Endothelial cell of umbilical vein (primary cell): Measurements from ENCODE around the gene ADRA2C. TPM values are rescaled to one million over a fixed set of nuclear protein-coding genes. Genes with fewer than 3 reads are reported as not detected.

Experiments used
- BruUV-seq: library from RNA; stranded (reverse); fragments of 400-500 nt; replicated peaks from 2 replicates; lab custom pipeline; 2021; lab: Mats Ljungman, UMichigan
- CTCF ChIA-PET: fragments of 300-600, 350-600 bp; sonication (Branson Sonifier 250); formaldehyde crosslinking; loops from one replicate; lab custom pipeline; 2021; ENCODE audit warnings: antibody characterized with exemption, inconsistent platforms; lab: Charles Lee
- POLR2A ChIA-PET: fragments of 300-600, 350-600 bp; sonication (Branson Sonifier 250); formaldehyde crosslinking; loops from one replicate; lab custom pipeline; 2021; ENCODE audit warnings: antibody characterized with exemption, inconsistent platforms; lab: Charles Lee
- DNase-seq: peaks from one replicate; pipeline ENCODE4 v3.0.0-alpha.2; 2011; ENCODE audit warnings: low read depth, low spot score
- FAIRE-seq: peaks from 2 replicates; lab custom pipeline; 2011; peaks lifted over from hg19 to GRCh38; lab: Jason Lieb, UNC
- H2AFZ ChIP-seq: 2 replicates; pipeline ENCODE4 v1.6.0; 2012; ENCODE audit warnings: low read depth, low read length, control low read depth, inconsistent platforms
- H3K27ac ChIP-seq: 2 replicates; pipeline ENCODE4 v1.5.1; 2011; ENCODE audit warnings: low read depth, mild to moderate bottlenecking, control low read depth, low read length, moderate library complexity; ENCODE audit not compliant: insufficient read depth
- H3K27me3 ChIP-seq, 2 experiments: 2 replicates each; pipeline versions ENCODE4 v1.6.0 to v1.6.1; 2011; ENCODE audit warnings: low read length in 2 of 2, mixed read lengths in 1 of 2; ENCODE audit not compliant: control insufficient read depth in 2 of 2, insufficient read depth in 2 of 2
- H3K36me3 ChIP-seq, 2 experiments: 2 replicates in 1 of 2; 3 replicates in 1 of 2; pipeline ENCODE4 v1.5.1; 2011; ENCODE audit warnings: low read length in 2 of 2, mild to moderate bottlenecking in 1 of 2, moderate library complexity in 1 of 2; ENCODE audit not compliant: control insufficient read depth in 2 of 2, insufficient read depth in 2 of 2; ENCODE audit errors: extremely low read depth in 1 of 2
- H3K4me1 ChIP-seq: 3 replicates; pipeline ENCODE4 v1.5.1; 2011; ENCODE audit warnings: mild to moderate bottlenecking, low read length; ENCODE audit not compliant: control insufficient read depth, insufficient read depth; ENCODE audit errors: extremely low read depth
- H3K4me2 ChIP-seq: 2 replicates; pipeline ENCODE4 v1.6.1; 2011; ENCODE audit warnings: low read length, control low read depth, mixed read lengths; ENCODE audit not compliant: insufficient read depth
- H3K4me3 ChIP-seq, 3 experiments: fragments of 200-600 bp in 1 of 3; sonication (generic), shearing (Covaris generic) in 1 of 3; replicated peaks in 1 of 3; 2 replicates each; pipeline ENCODE4 v1.5.1; 2011 to 2016; ENCODE audit warnings: control low read depth in 3 of 3, low read length in 3 of 3, mild to moderate bottlenecking in 2 of 3, inconsistent platforms in 1 of 3, low read depth in 1 of 3, moderate library complexity in 1 of 3; ENCODE audit not compliant: insufficient read depth in 1 of 3
- H3K79me2 ChIP-seq: 2 replicates; pipeline ENCODE4 v1.6.0; 2012; ENCODE audit warnings: low read length, inconsistent platforms; ENCODE audit not compliant: control insufficient read depth, insufficient read depth
- H3K9ac ChIP-seq: replicated peaks from 2 replicates; pipeline ENCODE3; 2011; ENCODE audit warnings: low read length, control low read depth; ENCODE audit not compliant: insufficient read depth; ENCODE audit errors: extremely low read depth
- H3K9me1 ChIP-seq: replicated peaks from 3 replicates; pipeline ENCODE4 v1.6.0; 2011; ENCODE audit warnings: mild to moderate bottlenecking, low read length; ENCODE audit not compliant: control insufficient read depth, insufficient read depth; ENCODE audit errors: extremely low read depth
- H3K9me3 ChIP-seq: replicated peaks from 2 replicates; pipeline ENCODE4 v1.5.1; 2012; ENCODE audit warnings: low read length, inconsistent platforms; ENCODE audit not compliant: control insufficient read depth, insufficient read depth
- H4K20me1 ChIP-seq: replicated peaks from 2 replicates; pipeline ENCODE3; 2011; ENCODE audit warnings: mild to moderate bottlenecking, low read length; ENCODE audit not compliant: control insufficient read depth, insufficient read depth; ENCODE audit errors: extremely low read depth
- CTCF ChIP-seq, 2 donors: IDR thresholded peaks; 1 replicate in 1 of 2; 2 replicates in 1 of 2; pipeline ENCODE4 v1.5.1; 2011; ENCODE audit warnings: low read length in 2 of 2, mild to moderate bottlenecking in 2 of 2, moderate library complexity in 2 of 2, control low read depth in 1 of 2, inconsistent platforms in 1 of 2, low read depth in 1 of 2; ENCODE audit not compliant: insufficient read depth in 1 of 2; ENCODE audit errors: extremely low read depth in 1 of 2
- EZH2 ChIP-seq: IDR thresholded peaks from 2 replicates; pipeline ENCODE4 v1.6.1; 2012; ENCODE audit warnings: borderline replicate concordance, low read depth, mild to moderate bottlenecking, moderate library complexity, low read length, inconsistent platforms; ENCODE audit not compliant: severe bottlenecking
- FOS ChIP-seq: IDR thresholded peaks from 2 replicates; pipeline ENCODE4 v1.6.1; 2011; ENCODE audit warnings: mild to moderate bottlenecking, low read length, moderate library complexity, borderline replicate concordance; ENCODE audit not compliant: insufficient read depth
- GATA2 ChIP-seq: IDR thresholded peaks from 2 replicates; pipeline ENCODE4 v1.7.0; 2011; ENCODE audit warnings: low read depth, mild to moderate bottlenecking, moderate library complexity, mixed read lengths, low read length; ENCODE audit not compliant: insufficient read length, insufficient read depth
- JUN ChIP-seq: IDR thresholded peaks from 2 replicates; pipeline ENCODE4 v1.6.1; 2011; ENCODE audit warnings: borderline replicate concordance, low read depth; ENCODE audit not compliant: insufficient read length, insufficient read depth
- MAX ChIP-seq: IDR thresholded peaks from 2 replicates; pipeline ENCODE4 v1.6.1; 2011; ENCODE audit not compliant: insufficient read depth, insufficient read length
- MYC ChIP-seq: IDR thresholded peaks from one replicate; pipeline ENCODE4 v1.6.1; 2011; ENCODE audit warnings: mild to moderate bottlenecking, low read depth, low read length
- POLR2A ChIP-seq: IDR thresholded peaks from 2 replicates; pipeline ENCODE4 v1.6.1; 2012; ENCODE audit warnings: low read depth, mild to moderate bottlenecking, control low read depth, low read length
- POLR2AphosphoS5 ChIP-seq: IDR thresholded peaks from 2 replicates; pipeline ENCODE4 v1.6.1; 2012; ENCODE audit warnings: low read depth, mild to moderate bottlenecking, control low read depth, low read length, moderate library complexity; ENCODE audit not compliant: insufficient read depth
- dilution Hi-C: fragments of 300-500 bp; cut with MboI; formaldehyde crosslinking; loops from one replicate; pipeline ENCODE4 v1.15.0; 2019; ENCODE audit warnings: low sequenced_read_pairs; ENCODE audit not compliant: extremely low pct_ligation_motif_present
- intact Hi-C: fragments of 100-400 bp; cut with micrococcal nuclease; formaldehyde crosslinking; loops from one replicate; pipeline ENCODE4 v1.10.0; 2022
- polyA plus RNA-seq, 4 experiments: library from polyadenylated mRNA; depleted of rRNA in 3 of 4; stranded (reverse) in 3 of 4; unstranded in 1 of 4; fragments of >200 nt; gene quantifications; 2 replicates each; pipeline versions ENCODE4 v1.2.1 to v1.2.3, GENCODE V29; 2011 to 2012; ENCODE audit warnings: missing spikeins in 1 of 4
- total RNA-seq: library from RNA; stranded (reverse); gene quantifications from 2 replicates; pipeline ENCODE4 v1.2.3, GENCODE V29; 2021

Gene ADRA2C
- total and polyA plus RNA-seq, 2 donors (not counting 3 experiments of a cell fraction or from before 2014, with no cell fraction given): 0.03 to 0.40 TPM

- no peak overlapping the region for H3K4me3 ChIP-seq
- ChIA-PET CTCF (interaction anchor here (2.4 kb wide), 1 partner anchor 8 kb away, joined by 9 read pairs; no protein-coding TSS in a partner anchor), POLR2A (no interaction called here)
- H3K79me2 ChIP-seq: no peaks in the 10 kb centered on the region
- H3K4me1 ChIP-seq: no peaks in the 10 kb centered on the region
- H4K20me1 ChIP-seq: no peaks in the 10 kb centered on the region
- dilution Hi-C loops: no loop called here
- no TSS peak for BruUV-seq
- TF ChIP-seq CTCF (IDR thresholded peaks at IDR 0.05; ENCODE audit: extremely low read depth in 1 of 2, insufficient read depth in 1 of 2, low read depth in 1 of 2, low read length in 2 of 2) (no peak), EZH2 (no peak), POLR2AphosphoS5 (no peak), GATA2 (no peak), MYC (no peak), POLR2A (no peak), JUN (no peak), MAX (no peak), FOS (no peak)
- H3K9me1 ChIP-seq: no peaks in the 10 kb centered on the region
- no peak overlapping the region for H3K9ac ChIP-seq
- peaks cover 0 to 2% of the 10 kb centered on the region in 2 experiments for H3K27me3 ChIP-seq
- no peaks in the 10 kb centered on the region for H3K36me3 ChIP-seq
- intact Hi-C loops: no loop called here
- no peak overlapping the region for H3K27ac ChIP-seq
- no peaks in the 10 kb centered on the region for H3K9me3 ChIP-seq
- no peak overlapping the region for H3K4me2 ChIP-seq
- no peak overlapping the region for H2AFZ ChIP-seq
- no peak for DNase-seq
- no peak for FAIRE-seq
Measured at GRCh38 chr4:3756343-3757059, 9.7 kb upstream of the ADRA2C start.
